Choroid plexus epithelial cell (primary cell): ENCODE data around the gene TDRD12.

ENCODE experiments used
- DNase-seq: peaks from one replicate; pipeline ENCODE4 v3.0.0-alpha.2; 2010; ENCODE audit warnings: low read depth
- H3K4me3 ChIP-seq: 2 replicates; pipeline ENCODE4 v1.5.1; 2011; ENCODE audit warnings: low read depth, mild to moderate bottlenecking, control low read depth, low read length, moderate library complexity
- TF ChIP-seq, protein P1 (sequence below): conservative IDR thresholded peaks from 2 replicates; pipeline ENCODE4 v1.5.1; 2011; ENCODE audit warnings: low read depth, mild to moderate bottlenecking, control low read depth, inconsistent platforms, low read length, moderate library complexity

Gene TDRD12

GRCh38 chr19:32808236-32808635, 88.7 kb downstream of the TDRD12 start:
- DNase-seq = no peak
- H3K4me3 ChIP-seq = no peak overlapping the region
- TF ChIP-seq, protein P1, sequence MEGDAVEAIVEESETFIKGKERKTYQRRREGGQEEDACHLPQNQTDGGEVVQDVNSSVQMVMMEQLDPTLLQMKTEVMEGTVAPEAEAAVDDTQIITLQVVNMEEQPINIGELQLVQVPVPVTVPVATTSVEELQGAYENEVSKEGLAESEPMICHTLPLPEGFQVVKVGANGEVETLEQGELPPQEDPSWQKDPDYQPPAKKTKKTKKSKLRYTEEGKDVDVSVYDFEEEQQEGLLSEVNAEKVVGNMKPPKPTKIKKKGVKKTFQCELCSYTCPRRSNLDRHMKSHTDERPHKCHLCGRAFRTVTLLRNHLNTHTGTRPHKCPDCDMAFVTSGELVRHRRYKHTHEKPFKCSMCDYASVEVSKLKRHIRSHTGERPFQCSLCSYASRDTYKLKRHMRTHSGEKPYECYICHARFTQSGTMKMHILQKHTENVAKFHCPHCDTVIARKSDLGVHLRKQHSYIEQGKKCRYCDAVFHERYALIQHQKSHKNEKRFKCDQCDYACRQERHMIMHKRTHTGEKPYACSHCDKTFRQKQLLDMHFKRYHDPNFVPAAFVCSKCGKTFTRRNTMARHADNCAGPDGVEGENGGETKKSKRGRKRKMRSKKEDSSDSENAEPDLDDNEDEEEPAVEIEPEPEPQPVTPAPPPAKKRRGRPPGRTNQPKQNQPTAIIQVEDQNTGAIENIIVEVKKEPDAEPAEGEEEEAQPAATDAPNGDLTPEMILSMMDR = no peak

GRCh38 chr19:32809254-32809653, 89.7 kb downstream of the TDRD12 start:
- no peak for DNase-seq
- H3K4me3 ChIP-seq = no peak overlapping the region
- TF ChIP-seq, protein P1 = no peak

DNA sequence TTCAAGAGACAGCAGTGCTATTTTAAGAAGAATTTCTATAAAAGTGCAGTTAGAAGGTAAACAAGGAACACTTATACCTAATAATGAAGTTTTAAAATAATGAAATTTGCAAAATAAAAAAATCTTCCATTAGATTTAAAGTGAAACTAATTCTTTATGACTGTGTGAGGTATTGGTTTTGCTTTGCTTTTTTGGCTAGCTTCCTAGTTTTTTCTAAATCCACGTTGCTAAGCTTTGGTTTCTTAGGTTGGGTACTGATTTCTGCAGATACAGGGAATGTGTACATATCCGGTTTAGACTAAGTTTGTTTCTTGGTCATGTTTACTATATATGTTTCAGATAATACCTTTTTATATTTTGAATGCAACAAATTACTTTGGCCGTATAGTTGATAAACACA, 90.2 kb downstream of the TDRD12 start:
- TF ChIP-seq, protein P1 = no peak
- H3K4me3 ChIP-seq = no peak overlapping the region
- DNase-seq = peak; percentile 16

DNA sequence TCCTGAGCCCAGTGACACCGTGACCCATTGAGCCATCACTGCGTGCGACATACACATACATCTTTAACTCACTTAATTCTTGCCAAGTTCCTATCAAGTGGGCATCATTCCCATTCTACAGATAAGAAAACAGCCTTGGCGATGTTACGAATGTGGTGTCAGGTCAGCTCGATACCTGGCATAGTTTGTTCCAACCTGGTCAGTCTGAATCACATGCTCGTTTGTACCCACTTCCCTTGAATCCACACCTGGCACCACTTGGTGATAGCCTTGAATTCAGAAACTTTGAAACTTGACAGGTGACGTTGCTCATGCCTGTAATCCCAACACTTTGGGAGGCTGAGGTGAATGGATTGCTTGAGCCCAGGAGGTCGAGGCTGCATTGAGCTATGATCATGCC, 90.9 kb downstream of the TDRD12 start:
- H3K4me3 ChIP-seq = no peak overlapping the region
- DNase-seq = no peak
- TF ChIP-seq, protein P1 = no peak

DNA sequence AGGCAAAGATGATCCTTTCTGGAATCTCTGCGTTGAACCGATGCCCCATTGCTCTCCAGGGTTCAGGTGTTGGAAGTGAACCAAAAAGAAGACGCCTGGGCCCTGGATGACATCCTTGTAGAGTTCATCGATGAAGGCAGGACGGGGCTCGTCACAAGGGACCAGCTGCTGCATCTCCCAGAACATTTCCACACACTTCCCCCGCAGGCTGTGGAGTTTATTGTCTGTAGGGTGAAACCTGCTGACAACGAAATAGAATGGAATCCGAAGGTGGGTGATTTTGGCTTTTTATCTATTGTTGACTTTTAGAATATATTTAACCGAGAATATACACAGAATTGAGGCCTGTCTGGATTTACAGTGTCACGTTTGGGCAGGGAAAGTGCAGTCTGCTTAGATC, 91.6 kb downstream of the TDRD12 start:
- H3K4me3 ChIP-seq = no peak overlapping the region
- DNase-seq = no peak
- TF ChIP-seq, protein P1 = no peak

DNA sequence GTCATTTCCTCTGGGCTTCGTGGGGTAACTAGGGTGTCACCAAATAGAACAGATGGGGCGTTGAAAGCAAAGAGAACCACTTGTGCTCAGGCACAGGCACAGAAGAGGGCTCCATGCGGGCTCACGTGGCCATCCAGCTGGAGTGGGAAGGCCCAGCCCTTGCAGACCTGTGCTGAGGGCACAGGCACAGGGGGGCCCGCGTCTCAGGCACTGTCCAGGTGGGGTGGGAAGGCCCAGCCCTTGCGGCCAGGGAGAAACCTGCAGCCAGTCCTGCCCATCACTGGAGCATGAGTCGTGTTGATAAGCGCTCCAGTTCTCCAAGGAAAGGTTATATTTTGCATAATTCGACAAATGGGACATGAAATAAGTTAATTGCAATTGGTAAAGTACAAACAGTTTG, 92.5 kb downstream of the TDRD12 start:
- no peak overlapping the region for H3K4me3 ChIP-seq
- TF ChIP-seq, protein P1 = no peak
- no peak for DNase-seq

- DNase-seq = no peak
- no peak overlapping the region for H3K4me3 ChIP-seq
- TF ChIP-seq, protein P1 = no peak
These were observed 93.0 kb downstream of the TDRD12 start for GRCh38 chr19:32812571-32812970.
